CD4-positive, alpha-beta T cell (primary cell): ENCODE results near the gene SYNE3. TPM values are rescaled to one million over a fixed set of nuclear protein-coding genes. Genes with fewer than 3 reads are reported as not detected.

Experiments used
- ATAC-seq: fragments of 200-7000 bp; cut with Tn5 transposase; one replicate; pipeline ENCODE4 v1.10.0; 2022; ENCODE audit warnings: mild to moderate bottlenecking; ENCODE audit not compliant: poor library complexity
- CTCF ChIA-PET: fragments of 350-600 bp; sonication (Branson Sonifier 250); formaldehyde crosslinking; loops from one replicate; lab custom pipeline; 2021; ENCODE audit warnings: antibody characterized with exemption, inconsistent platforms; lab: Charles Lee
- POLR2A ChIA-PET: fragments of 350-600 bp; sonication (Branson Sonifier 250); formaldehyde crosslinking; loops from one replicate; lab custom pipeline; 2021; ENCODE audit warnings: antibody characterized with exemption, inconsistent platforms; lab: Charles Lee
- DNase-seq, 14 experiments: peaks; one replicate each; pipeline ENCODE4 v3.0.0-alpha.2; 2013 to 2020; ENCODE audit warnings: mixed read lengths in 2 of 14
- H3K27ac ChIP-seq, 2 donors: one replicate each; pipeline versions ENCODE4 v1.5.1 to v1.7.0; 2013; ENCODE audit warnings: low read length in 2 of 2, low read depth in 1 of 2, mild to moderate bottlenecking in 1 of 2
- H3K27me3 ChIP-seq, 2 experiments: 1 replicate in 1 of 2; 2 replicates in 1 of 2; pipeline versions ENCODE4 v1.6.1 to v1.7.0; 2013; ENCODE audit warnings: low read length in 2 of 2, control low read depth in 1 of 2, mild to moderate bottlenecking in 1 of 2, moderate library complexity in 1 of 2; ENCODE audit not compliant: insufficient read depth in 2 of 2, control insufficient read depth in 1 of 2
- H3K36me3 ChIP-seq: one replicate; pipeline ENCODE4 v1.6.1; 2013; ENCODE audit warnings: low read length, control low read depth; ENCODE audit not compliant: insufficient read depth
- H3K4me1 ChIP-seq: one replicate; pipeline ENCODE4 v1.6.1; 2013; ENCODE audit warnings: low read length, control low read depth; ENCODE audit not compliant: insufficient read depth
- H3K4me3 ChIP-seq: one replicate; pipeline ENCODE4 v1.5.1; 2013; ENCODE audit warnings: mild to moderate bottlenecking, low read length, moderate library complexity
- H3K9me3 ChIP-seq, 2 experiments: 1 replicate in 1 of 2; 2 replicates in 1 of 2; pipeline versions ENCODE4 v1.6.1 to v1.7.0; 2013; ENCODE audit warnings: low read length in 2 of 2, mild to moderate bottlenecking in 2 of 2, control low read depth in 1 of 2, moderate library complexity in 1 of 2; ENCODE audit not compliant: control insufficient read depth in 1 of 2, insufficient read depth in 1 of 2
- H3K27ac Mint-ChIP-seq: one replicate; pipeline ENCODE4 v1.8.0; 2020; ENCODE audit warnings: mixed read lengths
- H3K27me3 Mint-ChIP-seq: one replicate; pipeline ENCODE4 v1.8.0; 2021; ENCODE audit warnings: mixed read lengths
- H3K36me3 Mint-ChIP-seq: one replicate; pipeline ENCODE4 v1.8.0; 2021; ENCODE audit warnings: low read depth, mixed read lengths
- H3K4me1 Mint-ChIP-seq: one replicate; pipeline ENCODE4 v1.8.0; 2021; ENCODE audit warnings: low read depth, mixed read lengths
- H3K4me3 Mint-ChIP-seq: one replicate; pipeline ENCODE4 v1.8.0; 2020; ENCODE audit warnings: mild to moderate bottlenecking, mixed read lengths
- H3K9me3 Mint-ChIP-seq: one replicate; pipeline ENCODE4 v1.8.0; 2020; ENCODE audit warnings: mixed read lengths
- CTCF ChIP-seq: fragments of 200-600 bp; IDR thresholded peaks from one replicate; pipeline ENCODE4 v1.8.0; 2022; ENCODE audit warnings: antibody characterized with exemption, mild to moderate bottlenecking
- intact Hi-C, 2 experiments: fragments of 100-400 bp; cut with DNase I in 1 of 2; cut with micrococcal nuclease in 1 of 2; formaldehyde crosslinking; loops; one replicate each; pipeline versions ENCODE4 v1.15.1 to v1.9.0; 2023 to 2025; cut with DNase I, micrococcal nuclease
- total RNA-seq, 174 experiments: library from RNA in 2 of 174; stranded (reverse) in 2 of 174; gene quantifications; one replicate each; pipeline ENCODE4 v1.2.3 and lab custom pipeline; 2021 to 2026

SYNE3 gene
- total RNA-seq, 2 experiments from 2014 or later: 29.4 to 31.4 TPM

DNA sequence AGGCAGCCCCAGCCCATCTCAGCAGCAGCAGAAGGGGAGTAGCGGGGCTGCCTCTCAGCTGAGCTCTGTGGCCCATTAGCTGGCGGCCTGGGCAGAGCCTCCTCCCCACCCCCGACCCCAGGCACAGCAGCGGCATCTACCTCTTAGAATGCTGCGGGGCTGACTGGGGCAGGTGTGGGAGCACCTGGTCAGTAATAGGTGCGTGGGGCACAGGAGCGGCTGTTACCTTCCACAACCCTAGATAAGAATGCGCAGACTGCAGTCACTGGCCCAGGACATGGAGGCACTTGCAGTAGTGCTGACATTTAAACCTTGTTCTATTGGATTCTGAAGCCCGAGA lies 35.6 kb downstream of the SYNE3 start:
- H3K4me1 ChIP-seq: peaks cover 50% of the 10 kb centered on the region

GRCh38 chr14:95480109-95480886 lies 36.2 kb downstream of the SYNE3 start:
- H3K36me3 Mint-ChIP-seq: peaks cover 30% of the 10 kb centered on the region
- H3K4me1 Mint-ChIP-seq: peaks cover 57% of the 10 kb centered on the region
- no peaks in the 10 kb centered on the region for H3K9me3 Mint-ChIP-seq
- no peaks in the 10 kb centered on the region for H3K27me3 ChIP-seq
- DNase-seq (peak in 9 of 14 experiments; percentile 5 to 81 (median 40)), ATAC-seq (peak; percentile 88)
- H3K4me1 ChIP-seq: peaks cover 45% of the 10 kb centered on the region
- H3K27me3 Mint-ChIP-seq: no peaks in the 10 kb centered on the region
- ChIA-PET CTCF (interaction anchor here (0.8 to 2.6 kb wide), 4 partner anchors 35 to 47 kb away, joined by 3 to 11 read pairs (median 5); partner anchors contain the start of gene SYNE3), POLR2A (interaction anchor here (0.9 to 1.5 kb wide), 4 partner anchors 13 to 43 kb away, joined by 3 to 4 read pairs (median 4); no protein-coding TSS in a partner anchor)
- no peak for TF ChIP-seq CTCF
- peak overlapping the region; percentile 54 to 78 for H3K27ac ChIP-seq
- peak overlapping the region; percentile 87 for H3K27ac Mint-ChIP-seq
- H3K36me3 ChIP-seq: peaks cover 33% of the 10 kb centered on the region
- H3K9me3 ChIP-seq: peaks cover 0 to 9% of the 10 kb centered on the region in 2 experiments
- intact Hi-C loops: loop anchor here in 1 of 2 experiments (5.0 kb wide), 1 partner anchor 37 kb away; the partner anchor contains the start of gene SYNE3
- H3K4me3 Mint-ChIP-seq: no peak overlapping the region
- H3K4me3 ChIP-seq: no peak overlapping the region

More for the DNA sequence above, 35.6 kb downstream of the SYNE3 start:
- peaks cover 0 to 9% of the 10 kb centered on the region in 2 experiments for H3K9me3 ChIP-seq
- ATAC-seq: no peak
- ChIA-PET CTCF (interaction anchor here (1.5 to 2.6 kb wide), 3 partner anchors 35 to 46 kb away, joined by 3 to 11 read pairs (median 5); partner anchors contain the start of gene SYNE3), POLR2A (interaction anchor here (0.9 to 1.5 kb wide), 4 partner anchors 12 to 43 kb away, joined by 3 to 4 read pairs (median 4); no protein-coding TSS in a partner anchor)
- TF ChIP-seq CTCF: no peak
- no peak overlapping the region for H3K4me3 ChIP-seq
- DNase-seq: no peak
- Mint-ChIP-seq H3K4me3 (no peak overlapping the region), H3K36me3 (peaks cover 29% of the 10 kb centered on the region), H3K9me3 (no peaks in the 10 kb centered on the region), H3K27me3 (no peaks in the 10 kb centered on the region), H3K27ac (peak overlapping the region; percentile 87), H3K4me1 (peaks cover 60% of the 10 kb centered on the region)
- peaks cover 28% of the 10 kb centered on the region for H3K36me3 ChIP-seq
- H3K27me3 ChIP-seq: no peaks in the 10 kb centered on the region
- H3K27ac ChIP-seq: peak overlapping the region; percentile 54 to 78
- intact Hi-C loops: loop anchor here in 1 of 2 experiments (5.0 kb wide), 1 partner anchor 36 kb away; the partner anchor contains the start of gene SYNE3

- ATAC-seq: no peak
- intact Hi-C loops: no loop called here
- H3K9me3 Mint-ChIP-seq: no peaks in the 10 kb centered on the region
- peak overlapping the region; percentile 87 for H3K27ac Mint-ChIP-seq
- H3K4me1 Mint-ChIP-seq: peaks cover 50% of the 10 kb centered on the region
- TF ChIP-seq CTCF: no peak
- H3K9me3 ChIP-seq: peaks cover 0 to 9% of the 10 kb centered on the region in 2 experiments
- no peak overlapping the region for H3K4me3 Mint-ChIP-seq
- peaks cover 40% of the 10 kb centered on the region for H3K4me1 ChIP-seq
- ChIA-PET POLR2A (interaction anchor here (1.1 to 2.4 kb wide), 2 partner anchors 15 to 37 kb away, joined by 4 to 16 read pairs; partner anchors contain the start of gene SYNE3), CTCF (interaction anchor here (1.1 to 2.6 kb wide), 3 partner anchors 17 to 48 kb away, joined by 3 to 11 read pairs (median 3); no protein-coding TSS in a partner anchor)
- H3K27ac ChIP-seq: no peak overlapping the region
- no peaks in the 10 kb centered on the region for H3K27me3 ChIP-seq
- no peak for DNase-seq
- no peaks in the 10 kb centered on the region for H3K27me3 Mint-ChIP-seq
- H3K4me3 ChIP-seq: no peak overlapping the region
- H3K36me3 Mint-ChIP-seq: peaks cover 38% of the 10 kb centered on the region
- peaks cover 41% of the 10 kb centered on the region for H3K36me3 ChIP-seq
These were observed 37.0 kb downstream of the SYNE3 start for GRCh38 chr14:95479494-95479893.
